Upper lobe of left lung (tissue), 4 donors: ENCODE measurements around the gene TREH.

Experiments used
- CTCF ChIP-seq, 6 experiments: fragments of 450-650 bp in 4 of 6; fragments of 200-600 bp in 2 of 6; sonication (generic) in 2 of 6; IDR thresholded peaks; one replicate each; pipeline ENCODE4 v1.5.1; 2016 to 2019; ENCODE audit warnings: antibody characterized with exemption in 6 of 6
- EP300 ChIP-seq, 4 donors: sonication (generic); formaldehyde crosslinking; IDR thresholded peaks; one replicate each; pipeline ENCODE4 v1.5.1; 2017; ENCODE audit warnings: antibody characterized with exemption in 4 of 4, control low read depth in 2 of 4

GRCh38 chr11:118677977-118678376, 1.5 kb downstream of the TREH start:
- TF ChIP-seq CTCF (IDR thresholded peaks at IDR 0.05): no peak
- no peak for TF ChIP-seq EP300 (IDR thresholded peaks at IDR 0.05)
